Measurements from ENCODE around the gene NFIB.

Gene NFIB

GRCh38 chr9:14353222-14354056 lies 39.5 kb upstream of the NFIB start:
- in situ Hi-C loops (cut with MboI; ENCODE audit: low sequenced_read_pairs, unreplicated experiment): loop anchor here (10.0 kb wide), 1 partner anchor 929 kb away; no protein-coding TSS in a partner anchor

GRCh38 chr9:14352503-14352902 lies 38.6 kb upstream of the NFIB start:
- in situ Hi-C loops (cut with MboI; ENCODE audit: low sequenced_read_pairs, unreplicated experiment): loop anchor here (10.0 kb wide), 1 partner anchor 928 kb away; no protein-coding TSS in a partner anchor
- no peak for DNase-seq (ENCODE audit: low spot score)

More at GRCh38 chr9:14353222-14354056, 39.5 kb upstream of the NFIB start:
- DNase-seq (ENCODE audit: low spot score): peak; percentile 80
- peak; percentile 94 for TF ChIP-seq CTCF (IDR thresholded peaks at IDR 0.05; ENCODE audit: borderline replicate concordance, control extremely low read depth, extremely low read depth, insufficient read depth, missing control alignments)

GRCh38 chr9:14351221-14351836 lies 37.4 kb upstream of the NFIB start:
- TF ChIP-seq CTCF (IDR thresholded peaks at IDR 0.05; ENCODE audit: borderline replicate concordance, control extremely low read depth, extremely low read depth, insufficient read depth, missing control alignments): no peak
- in situ Hi-C loops (cut with MboI; ENCODE audit: low sequenced_read_pairs, unreplicated experiment): loop anchor here (10.0 kb wide), 1 partner anchor 927 kb away; no protein-coding TSS in a partner anchor
- no peak for DNase-seq (ENCODE audit: low spot score)

More at GRCh38 chr9:14352503-14352902, 38.6 kb upstream of the NFIB start:
- no peak for TF ChIP-seq CTCF (IDR thresholded peaks at IDR 0.05; ENCODE audit: borderline replicate concordance, control extremely low read depth, extremely low read depth, insufficient read depth, missing control alignments)

- no peak for TF ChIP-seq CTCF (IDR thresholded peaks at IDR 0.05; ENCODE audit: borderline replicate concordance, control extremely low read depth, extremely low read depth, insufficient read depth, missing control alignments)
- DNase-seq (ENCODE audit: low spot score): no peak
- in situ Hi-C loops (cut with MboI; ENCODE audit: low sequenced_read_pairs, unreplicated experiment): loop anchor here (10.0 kb wide), 1 partner anchor 926 kb away; no protein-coding TSS in a partner anchor
These were observed 36.8 kb upstream of the NFIB start for GRCh38 chr9:14350754-14351153.

GRCh38 chr9:14350349-14350728 lies 36.4 kb upstream of the NFIB start:
- in situ Hi-C loops (cut with MboI; ENCODE audit: low sequenced_read_pairs, unreplicated experiment): loop anchor here (10.0 kb wide), 1 partner anchor 926 kb away; no protein-coding TSS in a partner anchor
- DNase-seq (ENCODE audit: low spot score): no peak
- TF ChIP-seq CTCF (IDR thresholded peaks at IDR 0.05; ENCODE audit: borderline replicate concordance, control extremely low read depth, extremely low read depth, insufficient read depth, missing control alignments): no peak

- TF ChIP-seq CTCF (IDR thresholded peaks at IDR 0.05; ENCODE audit: borderline replicate concordance, control extremely low read depth, extremely low read depth, insufficient read depth, missing control alignments): no peak
- DNase-seq (ENCODE audit: low spot score): no peak
- in situ Hi-C loops (cut with MboI; ENCODE audit: low sequenced_read_pairs, unreplicated experiment): loop anchor here (10.0 kb wide), 1 partner anchor 925 kb away; no protein-coding TSS in a partner anchor
These were observed 35.8 kb upstream of the NFIB start for GRCh38 chr9:14349447-14350348.
